Endothelial cell of umbilical vein (primary cell): ENCODE results near the gene DCTN4.

Experiments used
- EZH2 ChIP-seq: IDR thresholded peaks from 2 replicates; pipeline ENCODE4 v1.6.1; 2012; ENCODE audit warnings: borderline replicate concordance, low read depth, mild to moderate bottlenecking, moderate library complexity, low read length, inconsistent platforms; ENCODE audit not compliant: severe bottlenecking
- FOS ChIP-seq: IDR thresholded peaks from 2 replicates; pipeline ENCODE4 v1.6.1; 2011; ENCODE audit warnings: mild to moderate bottlenecking, low read length, moderate library complexity, borderline replicate concordance; ENCODE audit not compliant: insufficient read depth
- POLR2A ChIP-seq: IDR thresholded peaks from 2 replicates; pipeline ENCODE4 v1.6.1; 2012; ENCODE audit warnings: low read depth, mild to moderate bottlenecking, control low read depth, low read length
- POLR2AphosphoS5 ChIP-seq: IDR thresholded peaks from 2 replicates; pipeline ENCODE4 v1.6.1; 2012; ENCODE audit warnings: low read depth, mild to moderate bottlenecking, control low read depth, low read length, moderate library complexity; ENCODE audit not compliant: insufficient read depth
- TF ChIP-seq, protein P1 (sequence below): IDR thresholded peaks from 2 replicates; pipeline ENCODE4 v1.6.1; 2011; ENCODE audit not compliant: insufficient read depth, insufficient read length
- TF ChIP-seq, protein P2 (sequence below), 2 donors: IDR thresholded peaks; 1 replicate in 1 of 2; 2 replicates in 1 of 2; pipeline ENCODE4 v1.5.1; 2011; ENCODE audit warnings: low read length in 2 of 2, mild to moderate bottlenecking in 2 of 2, moderate library complexity in 2 of 2, control low read depth in 1 of 2, inconsistent platforms in 1 of 2, low read depth in 1 of 2; ENCODE audit not compliant: insufficient read depth in 1 of 2; ENCODE audit errors: extremely low read depth in 1 of 2

DNA sequence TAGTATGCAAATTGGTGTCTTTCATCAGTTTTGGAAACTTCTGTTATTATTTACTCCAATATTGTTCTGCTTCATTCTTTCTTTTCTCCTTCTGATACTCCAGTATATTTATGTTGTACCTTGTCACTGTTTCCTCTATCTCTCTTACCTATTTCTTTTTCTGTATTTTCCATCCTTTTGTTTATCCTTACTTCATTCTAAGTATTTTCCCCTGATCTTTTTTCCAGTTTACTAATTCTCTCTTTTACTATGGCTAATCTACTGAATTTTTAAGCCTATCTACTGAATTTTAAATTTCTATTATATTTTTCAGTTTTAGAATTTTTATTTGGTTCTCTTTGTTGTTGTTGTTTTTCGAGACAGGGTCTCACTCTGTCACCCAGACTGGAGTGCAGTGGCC lies 27.1 kb upstream of the DCTN4 start:
- TF ChIP-seq, protein P1, sequence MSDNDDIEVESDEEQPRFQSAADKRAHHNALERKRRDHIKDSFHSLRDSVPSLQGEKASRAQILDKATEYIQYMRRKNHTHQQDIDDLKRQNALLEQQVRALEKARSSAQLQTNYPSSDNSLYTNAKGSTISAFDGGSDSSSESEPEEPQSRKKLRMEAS = no peak
- TF ChIP-seq, protein P2, sequence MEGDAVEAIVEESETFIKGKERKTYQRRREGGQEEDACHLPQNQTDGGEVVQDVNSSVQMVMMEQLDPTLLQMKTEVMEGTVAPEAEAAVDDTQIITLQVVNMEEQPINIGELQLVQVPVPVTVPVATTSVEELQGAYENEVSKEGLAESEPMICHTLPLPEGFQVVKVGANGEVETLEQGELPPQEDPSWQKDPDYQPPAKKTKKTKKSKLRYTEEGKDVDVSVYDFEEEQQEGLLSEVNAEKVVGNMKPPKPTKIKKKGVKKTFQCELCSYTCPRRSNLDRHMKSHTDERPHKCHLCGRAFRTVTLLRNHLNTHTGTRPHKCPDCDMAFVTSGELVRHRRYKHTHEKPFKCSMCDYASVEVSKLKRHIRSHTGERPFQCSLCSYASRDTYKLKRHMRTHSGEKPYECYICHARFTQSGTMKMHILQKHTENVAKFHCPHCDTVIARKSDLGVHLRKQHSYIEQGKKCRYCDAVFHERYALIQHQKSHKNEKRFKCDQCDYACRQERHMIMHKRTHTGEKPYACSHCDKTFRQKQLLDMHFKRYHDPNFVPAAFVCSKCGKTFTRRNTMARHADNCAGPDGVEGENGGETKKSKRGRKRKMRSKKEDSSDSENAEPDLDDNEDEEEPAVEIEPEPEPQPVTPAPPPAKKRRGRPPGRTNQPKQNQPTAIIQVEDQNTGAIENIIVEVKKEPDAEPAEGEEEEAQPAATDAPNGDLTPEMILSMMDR (IDR thresholded peaks at IDR 0.05; ENCODE audit: extremely low read depth in 1 of 2, insufficient read depth in 1 of 2, low read depth in 1 of 2, low read length in 2 of 2) = no peak
- TF ChIP-seq POLR2AphosphoS5 (no peak), POLR2A (no peak), EZH2 (no peak), FOS (no peak)
